Stimulated activated CD4-positive, alpha-beta T cell treated with anti-CD3 and anti-CD28 coated beads, Interleukin-12 subunit alpha, Interleukin-12 subunit beta, amount 100 ng/mL, for 48 hours (primary cell): ENCODE results near the gene PPP1R3E.
"Not testable (repeated sequence)": the region's sequence is repeated elsewhere in the genome, so short reads cannot be mapped to it uniquely, and the experiment has no call there.

ENCODE experiments used
- DNase-seq, 3 donors: peaks; one replicate each; pipeline ENCODE4 v3.0.0-alpha.2; 2020; ENCODE audit warnings: low read depth in 2 of 3, low spot score in 1 of 3

PPP1R3E gene

DNA sequence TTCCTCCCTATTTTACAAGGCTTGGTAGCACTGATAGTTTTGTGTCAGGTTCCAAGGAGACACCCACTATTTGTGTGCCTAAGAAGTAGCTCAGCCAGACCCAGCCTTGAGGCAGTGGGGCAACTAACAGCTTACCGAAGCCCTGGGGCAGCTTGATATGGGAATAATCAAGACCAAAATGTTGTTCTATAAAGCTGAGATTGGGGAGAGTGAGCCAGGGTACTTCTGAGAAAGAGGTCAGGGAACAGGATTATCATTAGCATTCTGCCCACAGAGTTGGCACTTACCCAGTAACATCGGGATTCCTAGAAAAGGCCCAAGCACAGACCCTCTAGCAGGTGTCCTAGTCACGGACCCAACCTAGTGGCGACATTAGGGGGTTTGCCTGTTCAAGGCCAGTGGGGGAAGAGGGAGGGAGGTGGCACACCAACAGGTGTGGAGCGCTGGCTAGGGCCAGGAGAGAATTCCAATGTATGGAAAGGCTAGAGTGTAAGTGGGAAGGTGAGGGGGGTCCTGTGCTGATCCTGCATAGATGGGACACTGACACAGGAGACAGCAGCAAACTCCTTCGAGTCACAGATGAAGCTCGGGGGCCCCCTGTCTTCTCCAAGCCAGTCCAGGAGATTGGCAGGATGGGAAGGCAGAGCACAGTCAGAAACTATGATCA is 4.9 kb downstream of the PPP1R3E start:
- DNase-seq, result no peak

- DNase-seq, result no peak
These were observed 5.6 kb downstream of the PPP1R3E start for GRCh38 chr14:23297096-23297495.

DNA sequence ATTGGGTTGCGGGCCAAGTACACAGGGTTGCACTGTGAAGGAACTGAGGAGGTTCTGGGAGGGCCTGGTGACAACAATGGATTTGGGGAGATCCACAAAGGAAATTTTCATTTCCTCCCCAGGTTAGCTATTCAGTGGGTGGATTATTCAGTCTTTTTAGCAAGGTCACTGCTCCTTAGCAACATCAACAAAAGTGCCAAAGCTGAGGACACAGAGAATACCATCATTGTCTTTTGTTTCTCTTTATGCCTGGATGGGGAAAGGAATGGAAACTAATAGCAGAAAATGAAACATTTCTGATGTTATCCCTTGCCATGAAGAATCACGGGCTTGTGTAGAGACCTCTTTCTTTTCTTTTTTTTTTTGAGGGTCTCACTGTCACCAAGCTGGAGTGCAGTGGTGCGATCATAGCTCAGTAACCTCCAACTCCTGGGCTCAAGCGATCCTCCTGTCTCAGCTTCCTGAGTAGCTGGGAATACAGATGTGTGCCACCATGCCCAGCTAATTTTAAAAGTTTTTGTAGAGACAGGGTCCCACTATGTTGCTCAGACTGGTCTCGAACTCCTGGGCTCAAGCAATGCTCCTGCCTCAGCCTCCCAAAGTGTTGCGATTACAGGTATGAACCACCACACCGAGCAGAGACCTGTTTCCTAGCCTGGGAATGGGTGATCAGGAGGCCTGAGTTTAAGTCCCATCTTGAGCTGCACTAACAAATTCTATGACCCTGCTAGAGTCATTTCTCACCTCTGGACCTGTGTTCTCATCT is 6.5 kb downstream of the PPP1R3E start:
- DNase-seq, result no peak

- DNase-seq, result peak in 2 of 3 donors; percentile 27 to 35
These were observed 7.7 kb downstream of the PPP1R3E start for GRCh38 chr14:23294734-23295561.

DNA sequence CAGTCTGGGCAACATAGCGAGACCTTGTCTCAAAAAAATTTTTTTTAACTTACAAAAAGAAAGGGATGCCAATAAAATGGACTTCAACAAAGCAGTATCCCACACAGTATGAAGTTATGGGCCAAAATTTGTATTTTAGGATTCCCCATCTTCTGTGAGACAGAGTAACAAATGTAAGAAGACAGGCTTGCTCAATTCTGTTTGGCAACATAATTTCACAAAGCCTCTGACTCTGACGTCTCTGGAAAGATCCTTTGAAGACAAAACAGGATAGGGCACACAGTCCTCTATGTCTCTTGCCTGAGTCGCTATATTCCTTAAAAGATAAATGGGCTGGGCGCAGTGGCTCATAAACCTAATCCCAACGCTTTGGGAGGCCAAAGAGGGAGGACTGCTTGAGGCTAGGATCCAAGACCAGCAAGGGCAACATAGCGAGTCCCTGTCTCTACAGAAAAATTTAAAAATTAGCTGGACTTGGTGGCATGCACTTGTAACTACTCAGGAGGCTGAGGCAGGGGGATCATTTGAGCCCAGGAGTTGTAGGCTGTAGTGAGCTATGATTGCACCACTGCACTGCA is 15.7 kb downstream of the PPP1R3E start:
- DNase-seq, result no peak

DNA sequence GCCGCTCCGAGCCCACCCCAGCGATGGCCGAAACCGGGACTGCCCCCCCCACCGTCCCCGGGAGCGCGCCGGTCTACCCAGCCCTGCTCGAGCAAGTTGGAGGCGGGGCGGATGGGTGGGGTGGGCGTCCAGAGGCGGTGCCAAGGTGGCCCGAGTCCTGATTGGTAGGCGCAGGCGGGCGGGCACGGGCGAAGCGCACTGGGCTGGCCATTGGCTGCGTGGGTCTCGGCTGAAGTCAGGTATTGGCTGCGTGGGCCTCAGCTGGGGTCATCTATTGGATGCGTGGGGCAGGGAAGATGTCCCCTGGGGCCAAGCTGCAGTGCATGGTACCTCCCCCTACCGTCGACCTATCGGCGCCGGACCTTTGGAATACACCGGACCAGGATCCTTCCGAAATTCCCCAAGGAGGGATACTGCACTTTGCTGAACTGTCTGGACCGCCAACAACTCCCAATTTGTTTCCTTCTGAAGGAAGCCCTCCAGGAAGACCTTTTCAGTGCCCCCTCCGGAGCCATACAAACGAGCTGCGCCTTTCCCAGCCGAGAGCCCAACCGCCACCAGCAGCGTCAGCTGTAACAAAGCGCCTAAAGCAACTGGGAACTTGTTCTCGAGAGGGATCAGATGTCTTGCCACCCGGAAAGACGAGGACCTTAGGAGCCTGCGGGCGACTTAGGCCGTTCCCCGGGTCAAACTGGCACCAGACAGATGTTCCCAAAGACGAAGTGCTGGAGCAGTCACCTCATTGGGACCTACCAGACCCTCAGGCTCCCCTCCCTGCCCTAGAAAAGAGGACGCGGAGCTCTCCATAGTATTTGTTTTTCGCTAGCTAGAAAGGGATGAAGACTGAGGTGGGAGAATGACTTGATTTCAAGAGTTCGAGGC is 16.4 kb downstream of the PPP1R3E start, which contains the start of gene HOMEZ:
TSS of gene HOMEZ (minus strand) at position 113 of the 882 bp plus-strand sequence. CDS start 180 bp downstream, outside the sequence.
- DNase-seq, result peak; percentile 95 to 98 (median 97)

DNA sequence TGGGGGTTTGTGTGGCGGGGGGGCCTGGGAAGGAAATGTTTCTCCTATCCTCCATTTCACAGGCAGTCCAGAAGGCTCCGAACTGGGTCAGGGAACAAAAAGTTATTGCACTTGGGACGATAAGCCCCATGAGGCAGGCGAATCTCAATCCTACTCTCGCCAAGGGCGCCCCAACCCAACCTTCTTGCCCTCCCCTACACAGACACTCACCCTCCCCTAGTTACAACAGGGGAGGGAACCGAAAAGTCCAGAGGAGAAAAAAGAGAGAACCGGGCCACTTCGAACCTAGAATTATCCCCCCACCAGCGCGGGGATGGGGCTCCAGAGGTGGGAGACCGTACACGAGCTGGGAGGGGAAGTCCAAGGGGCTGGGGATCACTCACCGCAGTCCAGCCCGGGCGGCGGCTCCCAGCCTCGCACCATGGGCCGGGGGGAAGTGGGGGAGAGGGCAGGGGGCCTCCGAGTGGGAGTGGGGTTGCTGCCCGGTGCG is 17.1 kb downstream of the PPP1R3E start:
- peak in 1 of 3 donors; percentile 20 for DNase-seq

DNA sequence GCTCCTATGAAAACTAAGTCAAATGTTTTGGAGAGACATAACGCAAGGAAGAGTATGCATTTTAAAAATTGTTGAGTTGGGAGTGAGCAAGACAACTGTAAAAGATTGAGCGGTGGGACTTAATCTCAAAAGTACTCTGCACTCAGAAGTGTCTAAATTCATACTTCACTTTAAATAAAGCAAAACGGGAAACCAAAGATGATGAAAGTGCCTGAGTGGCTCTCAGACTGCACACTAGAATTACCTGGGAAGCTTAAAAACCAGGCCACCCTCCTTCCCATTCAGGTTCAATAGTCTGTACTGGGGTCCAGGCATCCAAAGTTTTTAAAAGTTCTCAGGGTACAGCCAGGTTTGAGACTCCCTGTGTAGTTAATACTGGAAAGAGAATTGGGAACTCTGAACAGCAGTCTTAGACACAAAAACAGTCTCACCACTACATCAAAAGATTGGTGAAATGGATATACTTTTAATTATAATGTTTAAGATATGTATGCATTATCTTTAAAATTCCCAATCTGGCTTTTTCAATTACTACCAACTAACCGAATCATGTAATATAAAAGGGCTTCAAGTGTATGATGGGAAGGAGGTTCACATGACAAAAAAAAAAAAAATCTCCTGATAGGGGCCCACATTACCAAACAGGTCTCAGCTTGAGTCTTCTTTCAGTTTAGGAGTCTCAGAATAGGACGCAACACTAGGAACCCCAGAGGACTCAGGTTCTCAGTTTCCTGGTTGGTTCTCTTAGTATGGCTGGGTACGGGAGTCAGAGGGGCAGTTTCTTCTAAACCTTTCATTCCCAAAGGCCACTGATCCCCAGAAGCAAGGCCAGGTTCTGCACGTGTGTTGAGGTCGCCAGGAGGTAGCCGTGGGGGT is 17.8 kb downstream of the PPP1R3E start:
- no peak for DNase-seq

DNA sequence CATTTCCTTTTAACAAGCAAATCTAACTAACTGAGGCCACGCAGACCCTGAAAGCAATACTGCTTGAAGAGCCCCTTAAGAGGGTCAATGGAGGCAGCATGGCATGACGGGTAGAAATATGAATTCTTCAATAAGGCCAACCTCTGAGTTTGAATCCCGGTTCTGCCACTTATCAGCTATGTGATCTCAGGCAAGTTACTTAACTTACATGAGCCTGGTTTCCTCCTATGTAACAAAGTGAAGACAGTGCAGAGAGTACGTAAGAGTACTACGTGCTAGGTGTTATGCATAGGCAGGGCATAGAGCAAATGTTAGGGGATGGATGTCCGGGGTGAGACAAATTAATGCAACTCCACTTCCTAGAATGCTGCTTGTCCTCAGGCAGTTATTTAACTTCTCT is 21.4 kb downstream of the PPP1R3E start:
- DNase-seq, result no peak

- not testable (repeated sequence) for DNase-seq
These were observed 24.7 kb downstream of the PPP1R3E start for GRCh38 chr14:23277928-23278327.

- DNase-seq, result no peak
These were observed 25.5 kb downstream of the PPP1R3E start for GRCh38 chr14:23277189-23277588.

- no peak for DNase-seq
These were observed 27.2 kb downstream of the PPP1R3E start for GRCh38 chr14:23275412-23275811.

- DNase-seq, result no peak
These were observed 33.5 kb downstream of the PPP1R3E start for GRCh38 chr14:23269193-23269592.

DNA sequence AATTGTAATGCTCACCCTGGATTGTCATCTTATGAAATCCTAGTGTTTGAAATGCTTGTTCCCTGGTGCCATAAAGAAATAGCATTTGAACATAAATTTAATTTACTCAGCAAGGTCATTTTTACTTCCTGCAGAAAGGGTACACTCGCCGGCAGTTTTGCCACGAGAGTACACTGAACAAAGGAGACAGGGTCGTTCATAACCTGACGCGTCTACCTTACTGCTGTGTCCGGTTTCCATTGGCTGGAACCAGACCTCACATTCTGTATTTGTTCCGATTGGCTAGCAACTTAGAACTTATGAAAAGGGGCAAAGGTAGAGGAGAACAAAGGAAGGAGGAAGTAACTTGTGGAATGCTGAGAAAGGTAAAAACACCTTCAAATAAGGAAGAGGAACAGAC is 41.8 kb downstream of the PPP1R3E start:
- not testable (repeated sequence) for DNase-seq

DNA sequence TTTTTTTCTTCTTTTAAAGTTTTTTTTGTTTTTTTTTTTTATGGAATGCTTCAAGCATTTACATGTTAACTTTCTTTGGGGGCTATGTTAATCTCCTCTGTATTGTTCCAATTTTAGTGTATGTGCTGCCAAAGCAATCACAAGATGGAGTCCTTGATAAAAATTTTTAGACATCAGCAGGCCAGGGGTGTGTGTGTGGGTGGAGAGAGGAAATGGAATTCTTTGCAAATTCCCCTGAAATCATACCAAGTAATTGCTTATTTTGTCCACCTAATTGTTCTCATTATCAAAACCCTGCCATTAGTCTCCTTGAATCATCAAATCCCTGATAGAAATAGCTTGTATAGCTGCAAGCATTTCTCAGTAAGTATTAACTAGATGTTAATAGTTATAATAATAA is 43.2 kb downstream of the PPP1R3E start:
- no peak for DNase-seq

DNA sequence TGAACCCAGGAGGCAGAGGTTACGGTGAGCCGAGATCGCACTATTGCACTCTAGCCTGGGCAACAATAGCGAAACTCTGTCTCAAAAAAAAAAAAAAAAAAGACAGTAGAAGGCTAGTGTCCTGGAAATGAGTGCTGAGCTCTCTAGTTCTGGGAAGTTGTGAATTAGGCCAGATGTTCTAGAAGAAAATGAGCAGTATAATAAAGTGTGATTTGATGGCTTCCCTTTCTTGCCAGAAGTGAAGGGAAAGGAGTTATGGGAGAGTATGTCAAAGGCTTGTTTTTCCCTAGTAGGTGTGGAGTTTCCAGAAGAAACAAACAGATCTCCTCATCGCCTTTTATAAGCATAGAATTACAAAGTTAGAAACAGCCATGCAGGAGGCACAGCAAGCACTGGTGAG is 44.4 kb downstream of the PPP1R3E start:
- DNase-seq, result no peak

- no peak for DNase-seq
These were observed 50.0 kb downstream of the PPP1R3E start for GRCh38 chr14:23252420-23253333.

- DNase-seq, result no peak
These were observed 50.7 kb downstream of the PPP1R3E start for GRCh38 chr14:23252006-23252405.
